K562 (cell line): ENCODE measurements around the gene CATSPER4. TPM values are rescaled to one million over a fixed set of nuclear protein-coding genes. Genes with fewer than 3 reads are reported as not detected.

ENCODE experiments used
- FOXK2 ChIP-seq, 2 experiments: fragments of 450-650 bp; IDR thresholded peaks in 1 of 2; conservative IDR thresholded peaks in 1 of 2; 2 replicates each; pipeline ENCODE4 v1.6.1; 2016; ENCODE audit warnings: low read depth in 2 of 2, mild to moderate bottlenecking in 1 of 2
- MTA1 ChIP-seq: fragments of 450-650 bp; IDR thresholded peaks from 2 replicates; pipeline ENCODE4 v1.6.1; 2017; ENCODE audit warnings: borderline replicate concordance
- MYC ChIP-seq, 2 experiments: fragments of 250-450 bp in 1 of 2; sonication (Bioruptor Pico) in 1 of 2; IDR thresholded peaks; 2 replicates each; pipeline versions ENCODE4 v1.5.1 to v1.6.1; 2012 to 2021; ENCODE audit warnings: low read depth in 2 of 2, borderline replicate concordance in 1 of 2, improper control_type of control experiment in 1 of 2, low read length in 1 of 2, mild to moderate bottlenecking in 1 of 2, moderate library complexity in 1 of 2
- NCOA4 ChIP-seq: fragments of 450-650 bp; IDR thresholded peaks from 2 replicates; pipeline ENCODE4 v1.6.1; 2018; ENCODE audit warnings: mild to moderate bottlenecking; ENCODE audit not compliant: partially characterized antibody
- NFIC ChIP-seq: fragments of 450-650 bp; IDR thresholded peaks from 2 replicates; pipeline ENCODE4 v1.6.1; 2017; ENCODE audit warnings: mild to moderate bottlenecking, inconsistent platforms
- NFYB ChIP-seq: IDR thresholded peaks from 2 replicates; pipeline ENCODE4 v1.6.1; 2011; ENCODE audit warnings: mild to moderate bottlenecking, moderate library complexity; ENCODE audit not compliant: insufficient read length; ENCODE audit errors: extremely low read depth
- POLR2AphosphoS2 ChIP-seq: IDR thresholded peaks from 2 replicates; pipeline ENCODE4 v1.6.1; 2012; ENCODE audit warnings: low read length, improper control_type of control experiment
- RBM15 ChIP-seq: fragments of 200-400 bp; formaldehyde crosslinking; IDR thresholded peaks from 2 replicates; pipeline ENCODE4 v1.6.1; 2018; ENCODE audit warnings: mild to moderate bottlenecking, low read length, moderate library complexity; ENCODE audit not compliant: insufficient read depth
- SREBF2 ChIP-seq: sonication (generic); formaldehyde crosslinking; IDR thresholded peaks from 2 replicates; pipeline ENCODE4 v1.4.0; 2020; ENCODE audit warnings: mild to moderate bottlenecking, missing genetic modification reagents
- XRCC4 ChIP-seq: IDR thresholded peaks from one replicate; pipeline ENCODE4 v1.6.1; 2011; ENCODE audit not compliant: insufficient read depth, insufficient read length; ENCODE audit errors: extremely low read depth
- ZC3H11A ChIP-seq: IDR thresholded peaks from 2 replicates; pipeline ENCODE4 v1.6.1; 2012; ENCODE audit warnings: low read depth, low read length, improper control_type of control experiment
- ZNF174 ChIP-seq: fragments of 250-450 bp; sonication (Bioruptor Pico); IDR thresholded peaks from 2 replicates; pipeline ENCODE4 v1.4.0; 2020; ENCODE audit warnings: mild to moderate bottlenecking
- ZNF212 ChIP-seq: fragments of 450-650 bp; formaldehyde crosslinking; IDR thresholded peaks from 2 replicates; pipeline ENCODE4 v1.4.0; 2020; ENCODE audit warnings: mild to moderate bottlenecking
- polyA plus RNA-seq, 8 experiments: library from polyadenylated mRNA; depleted of rRNA in 4 of 8; stranded (reverse) in 5 of 8; unstranded in 3 of 8; fragments of >200 nt; fragmentation: Nextera tagmentation in 2 of 8; fragmentation: Illumina TruSeq in 1 of 8; extraction: Ambion mirVana in 2 of 8; extraction: Trizol in 1 of 8; gene quantifications; 2 replicates each; pipeline versions ENCODE4 v1.2.1 to v1.2.3, GENCODE V29; 2011 to 2014; ENCODE audit warnings: inconsistent platforms in 1 of 8, missing spikeins in 1 of 8
- total RNA-seq, 7 experiments: library from RNA; depleted of rRNA in 6 of 7; stranded (reverse); fragments of >200 nt in 6 of 7; fragmentation: Illumina TruSeq in 2 of 7; extraction: Trizol in 2 of 7; gene quantifications; 2 replicates each; pipeline versions ENCODE4 v1.2.1 to v1.2.3, GENCODE V29; 2011 to 2021; ENCODE audit warnings: low replicate concordance in 1 of 7
- TF ChIP-seq, protein P1 (sequence below): fragments of 200-400 bp; formaldehyde crosslinking; IDR thresholded peaks from 2 replicates; pipeline ENCODE4 v1.6.1; 2017; ENCODE audit warnings: mild to moderate bottlenecking, low read depth, low read length, moderate library complexity
- TF ChIP-seq, protein P2 (sequence below): sonication (generic); formaldehyde crosslinking; IDR thresholded peaks from 2 replicates; pipeline ENCODE4 v1.9.0; 2022; ENCODE audit warnings: mild to moderate bottlenecking, missing genetic modification reagents
- TF ChIP-seq, protein P3 (sequence below): conservative IDR thresholded peaks from 2 replicates; pipeline ENCODE4 v1.6.1; 2011; ENCODE audit warnings: low read depth, mild to moderate bottlenecking, low read length; ENCODE audit not compliant: control insufficient read depth
- TF ChIP-seq, protein P4 (sequence below): fragments of 250-450 bp; sonication (Bioruptor Pico); IDR thresholded peaks from 2 replicates; pipeline ENCODE4 v1.5.0; 2021; ENCODE audit warnings: mild to moderate bottlenecking, moderate library complexity
- TF ChIP-seq, protein P5 (sequence below): IDR thresholded peaks from 2 replicates; pipeline ENCODE4 v1.6.1; 2012; ENCODE audit warnings: low read depth, low read length, improper control_type of control experiment, borderline replicate concordance

Gene CATSPER4
- total and polyA plus RNA-seq, 9 of the 15 experiments (the other 6 are each of a cell fraction or from before 2014, with no cell fraction given): 0.04 to 0.13 TPM; not detected in 7

DNA sequence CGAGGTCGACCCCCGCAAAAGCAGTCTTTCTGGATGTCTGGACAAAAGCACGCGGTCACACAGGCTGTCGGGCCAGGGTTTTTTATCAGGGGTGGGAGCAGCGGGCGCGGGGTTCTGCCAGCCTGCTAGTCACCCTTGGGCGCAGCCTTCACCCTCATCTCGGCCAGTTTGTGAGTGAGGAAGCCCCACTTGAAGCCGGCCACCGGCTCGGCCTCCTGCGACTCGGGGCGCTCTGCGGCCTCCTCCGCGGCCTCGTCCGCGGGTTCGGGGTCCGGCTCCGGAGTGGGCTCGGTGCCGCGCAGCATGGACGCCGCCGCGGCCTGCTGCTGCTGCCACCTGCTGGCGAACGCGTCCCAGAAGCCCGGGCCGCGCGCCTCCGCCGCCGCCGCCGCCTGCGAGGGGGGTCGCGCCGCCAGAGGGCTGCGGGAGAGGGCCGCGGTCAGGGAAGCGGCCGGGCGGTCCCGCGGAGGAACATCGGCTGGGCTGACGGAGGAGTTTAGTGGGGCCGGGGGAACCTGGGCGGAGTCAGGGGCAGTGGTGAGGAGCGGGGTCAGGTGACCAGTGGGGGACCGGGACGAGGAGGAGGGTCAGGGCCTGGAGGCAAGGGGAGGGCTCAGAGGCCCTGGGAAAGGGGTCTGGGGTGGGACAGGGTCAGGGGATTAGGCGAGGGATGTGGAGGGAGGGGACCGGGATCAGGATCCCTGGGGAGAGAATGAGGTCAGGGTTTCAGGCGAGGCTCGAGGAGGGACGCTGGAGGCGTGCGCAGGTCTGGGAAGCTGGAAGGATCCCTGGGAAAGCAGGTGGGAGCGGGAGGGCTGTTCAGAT lies 26.2 kb upstream of the CATSPER4 start (continued):
- TF ChIP-seq, protein P1, sequence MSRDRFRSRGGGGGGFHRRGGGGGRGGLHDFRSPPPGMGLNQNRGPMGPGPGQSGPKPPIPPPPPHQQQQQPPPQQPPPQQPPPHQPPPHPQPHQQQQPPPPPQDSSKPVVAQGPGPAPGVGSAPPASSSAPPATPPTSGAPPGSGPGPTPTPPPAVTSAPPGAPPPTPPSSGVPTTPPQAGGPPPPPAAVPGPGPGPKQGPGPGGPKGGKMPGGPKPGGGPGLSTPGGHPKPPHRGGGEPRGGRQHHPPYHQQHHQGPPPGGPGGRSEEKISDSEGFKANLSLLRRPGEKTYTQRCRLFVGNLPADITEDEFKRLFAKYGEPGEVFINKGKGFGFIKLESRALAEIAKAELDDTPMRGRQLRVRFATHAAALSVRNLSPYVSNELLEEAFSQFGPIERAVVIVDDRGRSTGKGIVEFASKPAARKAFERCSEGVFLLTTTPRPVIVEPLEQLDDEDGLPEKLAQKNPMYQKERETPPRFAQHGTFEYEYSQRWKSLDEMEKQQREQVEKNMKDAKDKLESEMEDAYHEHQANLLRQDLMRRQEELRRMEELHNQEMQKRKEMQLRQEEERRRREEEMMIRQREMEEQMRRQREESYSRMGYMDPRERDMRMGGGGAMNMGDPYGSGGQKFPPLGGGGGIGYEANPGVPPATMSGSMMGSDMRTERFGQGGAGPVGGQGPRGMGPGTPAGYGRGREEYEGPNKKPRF: no peak
- no peak for TF ChIP-seq RBM15
- TF ChIP-seq, protein P2, sequence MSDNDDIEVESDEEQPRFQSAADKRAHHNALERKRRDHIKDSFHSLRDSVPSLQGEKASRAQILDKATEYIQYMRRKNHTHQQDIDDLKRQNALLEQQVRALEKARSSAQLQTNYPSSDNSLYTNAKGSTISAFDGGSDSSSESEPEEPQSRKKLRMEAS (CRISPR knock-in tag): no peak; the same call in 1 of the 2 replicates
- no peak for TF ChIP-seq ZNF212 (CRISPR knock-in tag)
- TF ChIP-seq MTA1: no peak
- no peak for TF ChIP-seq FOXK2 (conservative IDR thresholded peaks at IDR 0.05 in 1 of 2, IDR thresholded peaks at IDR 0.05 in 1 of 2; ENCODE audit: low read depth in 2 of 2)
- TF ChIP-seq SREBF2 (CRISPR knock-in tag): no peak
- TF ChIP-seq, protein P3, sequence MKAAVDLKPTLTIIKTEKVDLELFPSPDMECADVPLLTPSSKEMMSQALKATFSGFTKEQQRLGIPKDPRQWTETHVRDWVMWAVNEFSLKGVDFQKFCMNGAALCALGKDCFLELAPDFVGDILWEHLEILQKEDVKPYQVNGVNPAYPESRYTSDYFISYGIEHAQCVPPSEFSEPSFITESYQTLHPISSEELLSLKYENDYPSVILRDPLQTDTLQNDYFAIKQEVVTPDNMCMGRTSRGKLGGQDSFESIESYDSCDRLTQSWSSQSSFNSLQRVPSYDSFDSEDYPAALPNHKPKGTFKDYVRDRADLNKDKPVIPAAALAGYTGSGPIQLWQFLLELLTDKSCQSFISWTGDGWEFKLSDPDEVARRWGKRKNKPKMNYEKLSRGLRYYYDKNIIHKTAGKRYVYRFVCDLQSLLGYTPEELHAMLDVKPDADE: no peak
- TF ChIP-seq POLR2AphosphoS2: no peak
- TF ChIP-seq NFIC: no peak
- TF ChIP-seq, protein P4, sequence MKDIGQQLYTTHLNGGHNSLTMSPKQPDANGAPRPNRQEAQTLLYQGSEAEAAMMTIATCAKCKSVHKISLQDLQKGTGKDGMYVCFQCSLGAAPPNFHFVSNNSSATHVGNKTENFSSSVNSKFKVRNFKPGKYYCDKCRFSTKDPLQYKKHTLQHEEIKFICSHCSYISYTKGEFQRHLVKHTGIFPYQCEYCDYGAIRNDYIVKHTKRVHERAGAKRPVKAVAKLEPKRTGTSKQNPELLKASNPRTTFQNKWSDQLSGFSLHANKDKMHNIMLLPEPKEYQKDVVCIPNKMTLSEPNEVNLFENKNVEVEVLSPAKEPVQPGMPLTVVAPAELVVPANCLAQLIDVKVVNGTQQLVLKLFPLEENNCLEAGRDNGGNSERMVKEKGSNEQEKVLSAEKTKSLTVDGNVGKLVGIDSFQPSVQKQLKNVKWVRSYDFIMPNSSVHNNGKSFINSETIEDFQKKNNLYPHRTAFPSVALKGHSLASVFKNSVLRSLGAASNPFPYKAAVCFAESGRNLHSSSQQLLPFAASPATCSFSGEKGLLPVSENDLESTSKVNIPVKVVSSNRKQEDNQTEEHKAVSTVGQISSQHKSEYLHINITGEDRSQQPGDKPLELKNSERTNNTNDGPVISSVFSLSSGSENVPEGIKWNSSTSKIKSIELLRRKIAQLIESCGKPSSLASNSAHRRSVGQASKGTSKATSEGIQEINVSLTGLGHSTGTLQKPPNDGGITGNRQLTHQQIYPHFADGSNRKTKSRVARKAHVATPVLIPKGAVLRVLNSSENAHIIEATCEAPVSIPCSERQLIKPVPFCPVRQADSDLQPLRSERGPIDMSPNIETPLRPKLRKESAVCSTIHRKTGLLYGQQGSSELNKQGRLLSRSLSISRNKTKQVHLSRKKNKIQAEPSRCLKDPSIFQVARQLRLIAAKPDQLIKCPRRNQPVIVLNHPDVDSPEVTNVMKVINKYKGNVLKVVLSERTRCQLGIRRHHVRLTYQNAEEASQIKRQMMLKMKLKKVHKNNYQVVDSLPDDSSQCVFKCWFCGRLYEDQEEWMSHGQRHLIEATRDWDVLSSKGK (CRISPR knock-in tag): no peak
- no peak for TF ChIP-seq ZC3H11A
- no peak for TF ChIP-seq NFYB
- 0 out of 2 replicates have a peak, but pooled peaks have one; percentile 29 for TF ChIP-seq MYC (IDR thresholded peaks at IDR 0.05; ENCODE audit: low read depth, low read length)
- no peak for TF ChIP-seq MYC (CRISPR knock-in tag; IDR thresholded peaks at IDR 0.05; ENCODE audit: borderline replicate concordance, low read depth)
- TF ChIP-seq XRCC4: no peak
- TF ChIP-seq NCOA4: no peak
- TF ChIP-seq, protein P5, sequence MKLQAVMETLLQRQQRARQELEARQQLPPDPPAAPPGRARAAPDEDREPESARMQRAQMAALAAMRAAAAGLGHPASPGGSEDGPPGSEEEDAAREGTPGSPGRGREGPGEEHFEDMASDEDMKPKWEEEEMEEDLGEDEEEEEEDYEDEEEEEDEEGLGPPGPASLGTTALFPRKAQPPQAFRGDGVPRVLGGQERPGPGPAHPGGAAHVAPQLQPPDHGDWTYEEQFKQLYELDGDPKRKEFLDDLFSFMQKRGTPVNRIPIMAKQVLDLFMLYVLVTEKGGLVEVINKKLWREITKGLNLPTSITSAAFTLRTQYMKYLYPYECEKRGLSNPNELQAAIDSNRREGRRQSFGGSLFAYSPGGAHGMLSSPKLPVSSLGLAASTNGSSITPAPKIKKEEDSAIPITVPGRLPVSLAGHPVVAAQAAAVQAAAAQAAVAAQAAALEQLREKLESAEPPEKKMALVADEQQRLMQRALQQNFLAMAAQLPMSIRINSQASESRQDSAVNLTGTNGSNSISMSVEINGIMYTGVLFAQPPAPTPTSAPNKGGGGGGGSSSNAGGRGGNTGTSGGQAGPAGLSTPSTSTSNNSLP: no peak
- no peak for TF ChIP-seq ZNF174 (CRISPR knock-in tag)
